PC-3 (cell line): ENCODE results near the gene ROBO2. TPM values are rescaled to one million over a fixed set of nuclear protein-coding genes. Genes with fewer than 3 reads are reported as not detected.

ENCODE experiments used
- ATAC-seq: fragments of 200-7000 bp; cut with Tn5 transposase; 2 replicates; pipeline ENCODE4 v1.9.1; 2020; ENCODE audit warnings: mild to moderate bottlenecking, moderate library complexity
- BruUV-seq: library from RNA; stranded (reverse); fragments of 400-500 nt; replicated peaks from 2 replicates; lab custom pipeline; 2021; lab: Mats Ljungman, UMichigan
- CTCF ChIA-PET: fragments of 300-600 bp; sonication (Branson Sonifier 250); formaldehyde crosslinking; loops from one replicate; lab custom pipeline; 2022; ENCODE audit warnings: antibody characterized with exemption; lab: Charles Lee
- POLR2A ChIA-PET: fragments of 300-600 bp; sonication (Branson Sonifier 250); formaldehyde crosslinking; loops from one replicate; lab custom pipeline; 2022; ENCODE audit warnings: antibody characterized with exemption; ENCODE audit not compliant: unreplicated experiment; lab: Charles Lee
- DNase-seq: peaks from one replicate; pipeline ENCODE4 v3.0.0-alpha.2; 2015
- H2AFZ ChIP-seq: fragments of 300-600 bp; sonication (generic); 2 replicates; pipeline ENCODE4 v1.6.0; 2016; ENCODE audit warnings: antibody characterized with exemption, low read length
- H3F3A ChIP-seq: fragments of 300-600 bp; sonication (generic); one replicate; pipeline ENCODE4 v1.6.0; 2017; ENCODE audit warnings: antibody characterized with exemption, low read length, control low read depth, mild to moderate bottlenecking; ENCODE audit not compliant: unreplicated experiment
- H3K27ac ChIP-seq: fragments of 300-600 bp; sonication (generic); 2 replicates; pipeline ENCODE4 v1.5.1; 2016; ENCODE audit warnings: mild to moderate bottlenecking, low read length
- H3K27me3 ChIP-seq: fragments of 300-600 bp; sonication (generic); 2 replicates; pipeline ENCODE4 v1.6.1; 2016; ENCODE audit warnings: low read length, mixed read lengths
- H3K36me3 ChIP-seq: fragments of 300-600 bp; sonication (generic); 2 replicates; pipeline ENCODE4 v1.6.1; 2016; ENCODE audit warnings: low read depth, mixed run types, low read length, mixed read lengths
- H3K4me1 ChIP-seq: fragments of 300-600 bp; sonication (generic); 2 replicates; pipeline ENCODE4 v1.5.1; 2016; ENCODE audit warnings: low read length; ENCODE audit not compliant: insufficient read depth
- H3K4me2 ChIP-seq: fragments of 300-600 bp; sonication (generic); 2 replicates; pipeline ENCODE4 v1.6.0; 2016; ENCODE audit warnings: low read length
- H3K4me3 ChIP-seq: fragments of 300-600 bp; sonication (generic); 2 replicates; pipeline ENCODE4 v1.5.1; 2016; ENCODE audit warnings: mild to moderate bottlenecking, low read length, mixed read lengths
- H3K79me2 ChIP-seq: fragments of 300-600 bp; sonication (generic); 2 replicates; pipeline ENCODE4 v1.6.1; 2017; ENCODE audit warnings: low read length, mixed read lengths
- H3K9ac ChIP-seq: fragments of 300-600 bp; sonication (generic); 2 replicates; pipeline ENCODE4 v1.6.0; 2016; ENCODE audit warnings: mild to moderate bottlenecking, low read length
- H3K9me2 ChIP-seq: fragments of 300-600 bp; sonication (generic); replicated peaks from 2 replicates; pipeline ENCODE4 v1.6.1; 2016; ENCODE audit warnings: mixed run types, low read length, mixed read lengths
- H3K9me3 ChIP-seq: fragments of 300-600 bp; sonication (generic); 2 replicates; pipeline ENCODE4 v1.6.1; 2016; ENCODE audit warnings: low read length, mixed read lengths
- H4K20me1 ChIP-seq: fragments of 300-600 bp; sonication (generic); 2 replicates; pipeline ENCODE4 v1.6.1; 2016; ENCODE audit warnings: low read length, mixed read lengths
- CTCF ChIP-seq: fragments of 300-600 bp; sonication (generic); conservative IDR thresholded peaks from 2 replicates; pipeline ENCODE4 v1.5.1; 2017; ENCODE audit warnings: antibody characterized with exemption, low read depth, mild to moderate bottlenecking, low read length
- EZH2 ChIP-seq: fragments of 300-600 bp; sonication (generic); IDR thresholded peaks from one replicate; pipeline ENCODE4 v1.6.1; 2017; ENCODE audit warnings: antibody characterized with exemption, mild to moderate bottlenecking, low read length; ENCODE audit not compliant: unreplicated experiment
- EZH2phosphoT487 ChIP-seq: fragments of 300-600 bp; sonication (generic); IDR thresholded peaks from 2 replicates; pipeline ENCODE4 v1.6.1; 2018; ENCODE audit warnings: mild to moderate bottlenecking, antibody characterized with exemption, low read length, borderline replicate concordance
- intact Hi-C: fragments of 100-400 bp; cut with micrococcal nuclease; formaldehyde crosslinking; loops from 2 replicates; pipeline ENCODE4 v1.9.0; 2023
- total RNA-seq: library from RNA; depleted of rRNA; stranded (reverse); fragments of >200 nt; gene quantifications from 2 replicates; pipeline ENCODE4 v1.2.3, GENCODE V29; 2014

The ROBO2 gene
- total RNA-seq, 1 experiment from 2014 or later, result not detected

- DNase-seq (no peak), ATAC-seq (no peak)
- Histone ChIP-seq H3K4me2 (no peak overlapping the region), H3K4me3 (no peak overlapping the region), H3K9ac (no peak overlapping the region), H3F3A (no peaks in the 10 kb centered on the region), H2AFZ (no peak overlapping the region), H3K9me2 (no peaks in the 10 kb centered on the region), H3K27ac (no peak overlapping the region), H3K79me2 (no peaks in the 10 kb centered on the region), H3K36me3 (no peaks in the 10 kb centered on the region), H3K4me1 (no peaks in the 10 kb centered on the region), H4K20me1 (no peaks in the 10 kb centered on the region), H3K9me3 (no peaks in the 10 kb centered on the region), H3K27me3 (no peaks in the 10 kb centered on the region)
- BruUV-seq, result no TSS peak
- ChIA-PET POLR2A (no interaction called here), CTCF (no interaction called here)
- TF ChIP-seq EZH2phosphoT487, result no peak
- TF ChIP-seq CTCF, result no peak
- TF ChIP-seq EZH2, result no peak
- intact Hi-C loops, result no loop called here
Measured at GRCh38 chr3:77446761-77447160, 406.9 kb downstream of the ROBO2 start.

GRCh38 chr3:77449459-77450350, 409.8 kb downstream of the ROBO2 start:
- BruUV-seq, result no TSS peak
- Histone ChIP-seq H3K9ac (no peak overlapping the region), H3K4me2 (no peak overlapping the region), H3K79me2 (no peaks in the 10 kb centered on the region), H4K20me1 (no peaks in the 10 kb centered on the region), H3K27ac (no peak overlapping the region), H2AFZ (no peak overlapping the region), H3K9me2 (no peaks in the 10 kb centered on the region), H3K4me1 (no peaks in the 10 kb centered on the region), H3K36me3 (no peaks in the 10 kb centered on the region), H3K4me3 (no peak overlapping the region), H3K9me3 (no peaks in the 10 kb centered on the region), H3F3A (no peaks in the 10 kb centered on the region), H3K27me3 (no peaks in the 10 kb centered on the region)
- ATAC-seq, result peak; percentile 58
- TF ChIP-seq EZH2phosphoT487 (no peak), EZH2 (no peak), CTCF (no peak)
- intact Hi-C loops, result no loop called here
- POLR2A ChIA-PET, result no interaction called here
- DNase-seq, result peak; percentile 23
- CTCF ChIA-PET, result interaction anchor here (0.6 kb wide), 1 partner anchor 24 kb away, joined by 16 read pairs; no protein-coding TSS in a partner anchor

GRCh38 chr3:77456431-77456830, 416.5 kb downstream of the ROBO2 start:
- POLR2A ChIA-PET, result no interaction called here

More at GRCh38 chr3:77456431-77456830, 416.5 kb downstream of the ROBO2 start:
- Histone ChIP-seq H3F3A (no peaks in the 10 kb centered on the region), H3K79me2 (no peaks in the 10 kb centered on the region), H3K27me3 (no peaks in the 10 kb centered on the region), H3K27ac (no peak overlapping the region), H2AFZ (no peak overlapping the region), H3K9me2 (no peaks in the 10 kb centered on the region), H4K20me1 (no peaks in the 10 kb centered on the region), H3K4me1 (peaks cover 9% of the 10 kb centered on the region), H3K4me2 (no peak overlapping the region), H3K9me3 (no peaks in the 10 kb centered on the region), H3K36me3 (no peaks in the 10 kb centered on the region), H3K9ac (no peak overlapping the region), H3K4me3 (no peak overlapping the region)
- no TSS peak for BruUV-seq
- CTCF ChIA-PET, result no interaction called here
- intact Hi-C loops, result no loop called here
- no peak for ATAC-seq
- no peak for TF ChIP-seq EZH2
- no peak for TF ChIP-seq EZH2phosphoT487
- TF ChIP-seq CTCF, result no peak
- no peak for DNase-seq
